Tibial nerve (tissue), 4 donors: Measurements from ENCODE around the gene GMDS.

Experiments used
- CTCF ChIP-seq, 5 experiments: fragments of 200-600 bp in 3 of 5; fragments of 450-650 bp in 2 of 5; sonication (generic) in 3 of 5; IDR thresholded peaks; one replicate each; pipeline ENCODE4 v1.5.1; 2016 to 2019; ENCODE audit warnings: antibody characterized with exemption in 5 of 5, mild to moderate bottlenecking in 3 of 5, moderate library complexity in 2 of 5
- EP300 ChIP-seq, 2 donors: sonication (generic); formaldehyde crosslinking; IDR thresholded peaks; one replicate each; pipeline ENCODE4 v1.6.1; 2017; ENCODE audit warnings: antibody characterized with exemption in 2 of 2, mild to moderate bottlenecking in 1 of 2
- POLR2A ChIP-seq, 2 donors: fragments of 450-650 bp; IDR thresholded peaks; one replicate each; pipeline ENCODE4 v1.6.1; 2017; ENCODE audit warnings: antibody characterized with exemption in 2 of 2, mild to moderate bottlenecking in 2 of 2, moderate library complexity in 2 of 2

GRCh38 chr6:1770968-1771723, 474.3 kb downstream of the GMDS start:
- TF ChIP-seq POLR2A (IDR thresholded peaks at IDR 0.05) (no peak), CTCF (IDR thresholded peaks at IDR 0.05) (no peak), EP300 (IDR thresholded peaks at IDR 0.05) (no peak)
